Subcutaneous adipose tissue (tissue), 4 donors: ENCODE measurements around the gene PSME1. TPM values are rescaled to one million over a fixed set of nuclear protein-coding genes. Genes with fewer than 3 reads are reported as not detected.

ENCODE experiments used
- CTCF ChIP-seq: fragments of 450-650 bp; IDR thresholded peaks from one replicate; pipeline ENCODE4 v1.5.1; 2016; ENCODE audit warnings: low read depth, mild to moderate bottlenecking, control low read depth, antibody characterized with exemption, moderate library complexity
- total RNA-seq, 4 donors: library from RNA; depleted of rRNA; stranded (reverse); fragments of >200 nt; gene quantifications; one replicate each; pipeline ENCODE4 v1.1.0, GENCODE V29; 2016

The PSME1 gene
- total RNA-seq, 4 donors from 2014 or later, result 89.6 to 110 (median 99.7) TPM

DNA sequence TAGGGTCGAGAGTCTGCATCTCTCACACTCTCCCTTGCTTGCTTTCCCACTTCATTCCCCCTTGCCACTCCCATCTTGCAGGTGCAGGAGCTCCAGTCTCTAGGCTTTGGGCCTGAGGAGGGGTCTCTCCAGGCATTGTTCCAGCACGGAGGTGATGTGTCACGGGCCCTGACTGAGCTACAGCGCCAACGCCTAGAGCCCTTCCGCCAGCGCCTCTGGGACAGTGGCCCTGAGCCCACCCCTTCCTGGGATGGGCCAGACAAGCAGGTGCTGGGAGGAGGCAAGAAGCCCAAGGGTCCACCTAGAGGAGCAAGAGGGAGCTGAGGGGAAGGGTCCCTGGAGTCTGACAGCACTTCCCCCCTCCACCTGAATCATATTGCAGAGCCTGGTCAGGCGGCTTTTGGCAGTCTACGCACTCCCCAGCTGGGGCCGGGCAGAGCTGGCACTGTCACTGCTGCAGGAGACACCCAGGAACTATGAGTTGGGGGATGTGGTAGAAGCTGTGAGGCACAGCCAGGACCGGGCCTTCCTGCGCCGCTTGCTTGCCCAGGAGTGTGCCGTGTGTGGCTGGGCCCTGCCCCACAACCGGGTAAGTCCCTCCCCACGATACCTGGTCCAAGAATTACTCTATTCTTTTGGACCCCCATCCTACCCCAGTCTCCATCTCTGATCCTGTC lies 15.5 kb downstream of the PSME1 start:
- TF ChIP-seq CTCF, result no peak

DNA sequence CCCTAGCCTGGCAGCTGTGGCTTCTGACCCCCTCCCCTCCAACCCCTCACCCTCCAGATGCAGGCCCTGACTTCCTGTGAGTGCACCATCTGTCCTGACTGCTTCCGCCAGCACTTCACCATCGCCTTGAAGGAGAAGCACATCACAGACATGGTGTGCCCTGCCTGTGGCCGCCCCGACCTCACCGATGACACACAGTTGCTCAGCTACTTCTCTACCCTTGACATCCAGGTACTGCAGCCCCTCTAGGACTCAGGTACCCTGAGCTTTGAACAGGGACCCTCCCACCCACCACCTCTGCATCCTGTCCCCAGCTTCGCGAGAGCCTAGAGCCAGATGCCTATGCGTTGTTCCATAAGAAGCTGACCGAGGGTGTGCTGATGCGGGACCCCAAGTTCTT lies 19.1 kb downstream of the PSME1 start:
- TF ChIP-seq CTCF, result no peak

GRCh38 chr14:24156840-24157239 lies 20.8 kb downstream of the PSME1 start:
- TF ChIP-seq CTCF, result no peak

GRCh38 chr14:24157331-24157730 lies 21.3 kb downstream of the PSME1 start:
- TF ChIP-seq CTCF, result no peak

DNA sequence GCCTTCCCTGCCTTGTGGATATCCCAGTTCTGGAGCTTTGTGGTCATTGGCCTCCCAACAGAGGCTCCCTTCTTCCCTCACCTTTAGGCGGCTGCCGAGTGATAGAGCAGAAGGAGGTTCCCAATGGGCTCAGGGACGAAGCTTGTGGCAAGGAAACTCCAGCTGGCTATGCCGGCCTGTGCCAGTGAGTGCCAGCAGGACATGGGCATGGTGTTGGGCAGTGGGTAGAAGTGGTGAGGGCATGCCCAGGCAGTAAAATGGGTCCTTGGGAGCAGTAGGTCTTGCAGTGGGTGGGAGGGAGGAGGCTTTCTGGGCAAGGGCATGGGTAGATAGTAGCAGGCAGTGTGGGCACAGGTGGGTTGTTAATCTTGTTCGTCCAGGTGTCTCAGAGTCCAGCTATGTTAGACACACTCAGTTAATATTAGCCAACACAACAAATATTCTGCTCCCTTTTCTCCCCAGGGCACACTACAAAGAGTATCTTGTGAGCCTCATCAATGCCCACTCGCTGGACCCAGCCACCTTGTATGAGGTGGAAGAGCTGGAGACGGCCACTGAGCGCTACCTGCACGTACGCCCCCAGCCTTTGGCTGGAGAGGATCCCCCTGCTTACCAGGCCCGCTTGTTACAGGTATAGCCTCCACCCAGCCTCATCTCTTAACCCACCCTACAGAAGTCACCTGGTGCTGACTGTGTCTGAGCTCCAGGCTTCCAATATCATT lies 23.9 kb downstream of the PSME1 start:
- no peak for TF ChIP-seq CTCF

DNA sequence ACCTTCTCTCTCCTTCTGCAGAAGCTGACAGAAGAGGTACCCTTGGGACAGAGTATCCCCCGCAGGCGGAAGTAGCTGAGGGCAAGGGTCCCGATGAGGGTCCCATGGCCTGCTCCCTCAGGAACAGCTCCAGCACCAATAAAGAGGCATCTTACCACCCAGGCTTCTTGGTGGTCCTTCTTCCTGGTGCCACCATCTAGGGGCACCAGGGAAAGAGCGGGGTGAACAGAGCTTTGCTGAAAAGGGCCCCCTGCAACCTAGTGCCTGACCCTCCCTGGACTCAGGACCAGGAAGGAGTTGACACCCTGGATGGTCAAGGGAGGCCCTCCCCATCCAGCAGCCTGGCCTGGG lies 24.5 kb downstream of the PSME1 start:
- TF ChIP-seq CTCF, result no peak

DNA sequence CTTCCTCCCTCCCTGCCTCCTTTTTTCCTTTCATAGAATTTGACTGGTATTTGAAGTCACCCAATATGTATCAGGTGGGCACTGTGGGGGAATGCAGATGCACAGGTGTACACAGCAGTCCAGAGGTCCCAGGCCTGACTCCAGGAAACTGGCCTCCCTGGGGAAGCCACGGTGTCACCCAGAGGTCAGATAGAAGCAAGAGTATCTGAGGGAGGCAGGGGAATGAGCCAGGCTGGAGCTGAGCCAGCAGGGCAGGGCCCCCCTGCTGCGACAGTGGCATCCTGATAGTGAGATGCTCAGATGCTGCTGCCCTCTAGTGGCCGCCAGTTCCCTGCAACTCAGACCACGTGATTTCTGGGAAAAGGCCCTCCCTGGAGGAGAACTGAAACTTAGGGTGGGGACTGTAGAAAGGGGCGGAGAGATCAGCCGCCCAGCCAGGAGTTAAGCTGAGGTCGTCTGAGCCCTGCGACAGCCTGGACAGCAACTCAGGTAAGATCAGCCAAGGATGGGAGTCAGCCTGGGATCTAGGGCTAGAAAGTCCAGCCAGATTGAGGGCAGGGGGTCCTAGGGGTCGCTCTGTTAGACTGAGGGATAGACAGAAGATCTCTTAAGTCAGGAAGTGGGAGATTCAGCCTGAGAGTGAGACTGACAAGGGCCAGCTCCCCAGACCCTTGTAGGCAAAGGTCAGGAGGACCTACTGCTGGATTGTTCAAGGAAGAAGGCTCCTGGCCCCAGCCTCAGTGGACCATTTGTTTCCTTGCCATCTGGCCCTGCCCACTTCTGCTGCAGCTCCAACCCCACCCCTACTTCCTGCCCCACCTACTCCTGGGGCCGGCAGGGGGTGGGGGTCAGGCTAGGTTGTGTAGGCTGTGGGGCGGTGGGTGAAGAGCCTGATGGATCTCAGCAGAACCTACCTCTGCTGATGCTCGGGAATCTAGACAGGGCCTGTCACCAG lies 25.1 kb downstream of the PSME1 start, which contains the start of gene IRF9:
Gene IRF9, plus strand, starts transcription at position 416 of the 955 bp plus-strand sequence. CDS start 880 bp downstream, outside the sequence.
- TF ChIP-seq CTCF, result no peak
